ENCODE results near the gene TSEN2. TPM values are rescaled to one million over a fixed set of nuclear protein-coding genes. Genes with fewer than 3 reads are reported as not detected.

Gene TSEN2
- total RNA-seq, 1 donor from 2014 or later: 21.3 TPM

- DNase-seq (ENCODE audit: low spot score): no peak
- Mint-ChIP-seq H3K27me3 (ENCODE audit: insufficient read depth, low read depth) (peaks cover 2% of the 10 kb centered on the region), H3K4me3 (no peak overlapping the region), H3K36me3 (peaks cover 23% of the 10 kb centered on the region), H3K4me1 (peaks cover 10% of the 10 kb centered on the region), H3K9me3 (no peaks in the 10 kb centered on the region), H3K27ac (no peak overlapping the region)
- no peak overlapping the region for H3K9ac ChIP-seq
- no peak overlapping the region for H2AFZ ChIP-seq (replicated peaks)
- no peak overlapping the region for H3K4me2 ChIP-seq
- TF ChIP-seq CTCF (IDR thresholded peaks at IDR 0.05) (no peak), EZH2 (IDR thresholded peaks at IDR 0.05) (no peak), EZH2phosphoT487 (IDR thresholded peaks at IDR 0.05) (no peak)
- H3K9me3 ChIP-seq (ENCODE audit: low read depth): no peaks in the 10 kb centered on the region
- no peaks in the 10 kb centered on the region for H3F3A ChIP-seq (ENCODE audit: low read depth)
- H3K36me3 ChIP-seq: peaks cover 4% of the 10 kb centered on the region
- H4K20me1 ChIP-seq (ENCODE audit: low read depth): peaks cover 8% of the 10 kb centered on the region
- H3K4me1 ChIP-seq: peaks cover 20% of the 10 kb centered on the region
- H3K79me2 ChIP-seq (ENCODE audit: low read depth): no peaks in the 10 kb centered on the region
- H3K27me3 ChIP-seq: no peaks in the 10 kb centered on the region
- H3K27ac ChIP-seq: no peak overlapping the region
- H3K4me3 ChIP-seq: no peak overlapping the region
Observed at GRCh38 chr3:12508291-12508700, 24.0 kb downstream of the TSEN2 start.

DNA sequence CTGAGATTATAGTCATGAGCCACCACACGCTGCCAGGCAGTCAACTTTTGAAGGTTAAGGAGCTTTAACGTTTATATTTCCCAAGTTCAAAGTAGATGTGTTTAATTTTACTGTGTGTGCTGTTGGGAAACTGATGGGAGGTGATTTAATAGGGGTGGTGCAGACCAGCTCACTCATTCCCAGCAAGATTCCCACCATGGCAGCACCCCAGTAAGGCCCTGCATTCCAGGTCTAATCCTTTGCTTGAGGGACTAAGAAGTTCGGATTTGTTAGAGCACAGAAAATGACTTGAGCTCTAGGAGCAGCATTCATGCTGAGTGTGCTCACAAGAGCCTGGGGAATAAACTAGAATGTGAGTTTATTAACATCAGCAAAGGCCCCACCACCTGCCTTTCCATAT, 25.2 kb downstream of the TSEN2 start:
- DNase-seq (ENCODE audit: low spot score): peak; percentile 46
- Histone ChIP-seq H3K79me2 (ENCODE audit: low read depth) (no peaks in the 10 kb centered on the region), H3K27ac (peak overlapping the region; percentile 32), H3K4me3 (no peak overlapping the region), H2AFZ (replicated peaks) (no peak overlapping the region), H3K4me2 (peak overlapping the region; percentile 27), H3K9me3 (ENCODE audit: low read depth) (no peaks in the 10 kb centered on the region), H3F3A (ENCODE audit: low read depth) (no peaks in the 10 kb centered on the region), H4K20me1 (ENCODE audit: low read depth) (peaks cover 8% of the 10 kb centered on the region), H3K9ac (no peak overlapping the region), H3K4me1 (peaks cover 20% of the 10 kb centered on the region), H3K27me3 (no peaks in the 10 kb centered on the region), H3K36me3 (no peaks in the 10 kb centered on the region)
- Mint-ChIP-seq H3K36me3 (peaks cover 23% of the 10 kb centered on the region), H3K4me1 (peaks cover 10% of the 10 kb centered on the region), H3K4me3 (no peak overlapping the region), H3K27me3 (ENCODE audit: insufficient read depth, low read depth) (peaks cover 2% of the 10 kb centered on the region), H3K27ac (no peak overlapping the region), H3K9me3 (no peaks in the 10 kb centered on the region)
- TF ChIP-seq CTCF (IDR thresholded peaks at IDR 0.05) (no peak), EZH2phosphoT487 (IDR thresholded peaks at IDR 0.05) (no peak), EZH2 (IDR thresholded peaks at IDR 0.05) (no peak)

DNA sequence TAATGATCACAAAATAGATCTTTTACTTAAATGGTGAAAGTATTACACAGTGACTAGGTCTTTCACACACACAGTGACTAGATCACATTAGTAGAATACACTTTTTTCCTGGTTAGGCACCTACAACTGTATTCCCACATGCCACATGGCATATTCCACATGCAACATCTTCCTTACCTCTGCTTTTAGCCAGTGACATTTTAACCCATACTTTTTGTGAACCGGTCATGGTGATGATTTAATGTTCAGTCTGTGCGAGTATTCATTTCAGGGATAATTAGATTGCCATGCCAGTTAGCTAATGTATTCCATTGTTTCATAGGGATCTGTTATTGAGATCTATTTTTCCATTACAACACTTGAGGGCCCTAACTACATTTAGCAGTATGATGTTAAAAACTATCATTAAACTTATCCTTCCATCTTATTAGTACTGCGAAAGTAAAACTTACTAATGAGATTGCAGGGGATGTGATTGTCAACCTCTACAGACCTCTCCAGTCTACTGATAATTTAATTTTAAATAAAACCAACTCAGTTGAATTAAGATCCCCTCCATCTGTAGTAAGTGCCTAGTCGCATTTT, 28.3 kb downstream of the TSEN2 start:
- Mint-ChIP-seq H3K4me3 (no peak overlapping the region), H3K9me3 (no peaks in the 10 kb centered on the region), H3K27me3 (ENCODE audit: insufficient read depth, low read depth) (peaks cover 2% of the 10 kb centered on the region), H3K36me3 (peaks cover 18% of the 10 kb centered on the region), H3K4me1 (peaks cover 9% of the 10 kb centered on the region), H3K27ac (no peak overlapping the region)
- no peaks in the 10 kb centered on the region for H3K27me3 ChIP-seq
- H3K27ac ChIP-seq: no peak overlapping the region
- H3K4me1 ChIP-seq: peaks cover 20% of the 10 kb centered on the region
- no peak overlapping the region for H2AFZ ChIP-seq (replicated peaks)
- TF ChIP-seq EZH2phosphoT487 (IDR thresholded peaks at IDR 0.05) (no peak), EZH2 (IDR thresholded peaks at IDR 0.05) (no peak), CTCF (IDR thresholded peaks at IDR 0.05) (no peak)
- H4K20me1 ChIP-seq (ENCODE audit: low read depth): peaks cover 8% of the 10 kb centered on the region
- H3K4me3 ChIP-seq: no peak overlapping the region
- H3K4me2 ChIP-seq: no peak overlapping the region
- no peaks in the 10 kb centered on the region for H3F3A ChIP-seq (ENCODE audit: low read depth)
- H3K79me2 ChIP-seq (ENCODE audit: low read depth): no peaks in the 10 kb centered on the region
- no peak overlapping the region for H3K9ac ChIP-seq
- H3K9me3 ChIP-seq (ENCODE audit: low read depth): no peaks in the 10 kb centered on the region
- H3K36me3 ChIP-seq: no peaks in the 10 kb centered on the region
- DNase-seq (ENCODE audit: low spot score): no peak
